HG03103 (cell line): ENCODE measurements around the gene BPIFB6.

Source experiments
- ATAC-seq: cut with Tn5 transposase; IDR thresholded peaks from one replicate; pipeline ENCODE4 v1.9.1; 2021; ENCODE audit warnings: low read depth; ENCODE audit not compliant: unreplicated experiment

Gene BPIFB6

GRCh38 chr20:33015114-33015484 is 16.3 kb upstream of the BPIFB6 start:
- no peak for ATAC-seq

GRCh38 chr20:33015700-33016580 is 15.5 kb upstream of the BPIFB6 start:
- no peak for ATAC-seq

- no peak for ATAC-seq
Observed at GRCh38 chr20:33016581-33017109, 14.8 kb upstream of the BPIFB6 start.

- ATAC-seq, result no peak
Observed at GRCh38 chr20:33017542-33017941, 13.9 kb upstream of the BPIFB6 start.

GRCh38 chr20:33018169-33018931 is 13.1 kb upstream of the BPIFB6 start:
- ATAC-seq, result no peak

- ATAC-seq, result no peak
Observed at GRCh38 chr20:33019465-33020277, 11.8 kb upstream of the BPIFB6 start.

- ATAC-seq, result no peak
Observed at GRCh38 chr20:33020278-33021161, 10.9 kb upstream of the BPIFB6 start.

GRCh38 chr20:33021879-33022278 is 9.6 kb upstream of the BPIFB6 start:
- no peak for ATAC-seq

- ATAC-seq, result no peak
Observed at GRCh38 chr20:33022289-33022688, 9.2 kb upstream of the BPIFB6 start.

GRCh38 chr20:33022694-33023438 is 8.6 kb upstream of the BPIFB6 start:
- ATAC-seq, result no peak

- ATAC-seq, result no peak
Observed at GRCh38 chr20:33023439-33024242, 7.8 kb upstream of the BPIFB6 start.

- ATAC-seq, result no peak
Observed at GRCh38 chr20:33024243-33024560, 7.2 kb upstream of the BPIFB6 start.

- no peak for ATAC-seq
Observed at GRCh38 chr20:33024609-33025317, 6.7 kb upstream of the BPIFB6 start.

GRCh38 chr20:33025318-33025876 is 6.1 kb upstream of the BPIFB6 start:
- no peak for ATAC-seq

GRCh38 chr20:33026072-33026778 is 5.2 kb upstream of the BPIFB6 start:
- no peak for ATAC-seq

GRCh38 chr20:33026779-33027759 is 4.4 kb upstream of the BPIFB6 start:
- ATAC-seq, result no peak
